Activated T-cell treated with anti-CD3 and anti-CD28 coated beads, Interleukin-2, amount 50 U/mL, for 1 hour (primary cell): ENCODE data around the gene LRFN2.

Source experiments
- DNase-seq: peaks from one replicate; pipeline ENCODE4 v3.0.0-alpha.2; 2020

The LRFN2 gene

DNA sequence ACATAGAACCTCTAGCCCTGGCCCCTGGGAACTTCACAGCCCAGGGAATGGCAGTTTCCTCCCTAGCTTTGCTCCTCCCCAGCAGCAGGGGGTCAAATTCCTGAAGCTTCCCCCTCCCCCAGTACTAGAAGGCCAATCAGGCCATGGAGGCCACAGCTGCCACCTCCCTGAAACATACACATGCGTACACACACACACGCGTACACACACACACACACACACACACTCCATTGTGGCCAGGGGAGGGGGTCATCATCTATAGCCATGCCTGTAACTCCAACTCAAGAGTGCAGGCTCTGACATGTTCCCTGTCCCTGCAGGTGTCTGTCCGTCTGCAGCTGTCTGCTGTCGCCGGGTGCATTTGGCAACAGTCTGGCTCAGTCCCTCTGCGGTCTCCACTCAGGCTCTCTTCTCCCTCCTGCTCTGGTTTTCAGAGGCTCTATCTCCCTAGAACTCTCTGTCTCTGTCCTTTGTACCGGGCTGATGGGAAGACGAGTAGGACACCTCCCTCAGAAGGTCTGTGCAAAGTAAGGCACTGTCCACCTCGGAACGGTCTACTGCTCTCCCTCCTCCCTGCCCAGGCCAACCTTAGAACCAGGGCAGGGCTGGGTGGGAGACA lies 1.4 kb downstream of the LRFN2 start:
- no peak for DNase-seq

DNA sequence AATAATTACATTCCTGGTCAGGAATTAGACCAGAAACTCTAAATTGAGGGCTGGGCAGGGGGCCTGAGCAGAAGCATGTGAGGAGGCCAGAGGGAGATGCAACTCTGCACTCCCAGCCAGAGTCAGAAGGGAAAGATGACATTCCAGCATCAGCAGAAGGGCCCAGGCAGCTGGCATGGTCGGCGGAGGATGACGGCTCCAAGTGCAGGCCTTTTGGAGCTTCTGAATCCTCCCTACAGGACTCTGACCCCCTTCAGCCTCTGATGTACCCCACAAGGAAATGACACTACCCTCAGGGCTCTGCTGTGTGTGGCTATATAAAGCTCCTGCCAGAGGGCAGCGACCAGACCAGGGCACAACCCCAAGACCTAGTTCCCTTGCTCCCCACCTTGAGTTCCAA lies 1.9 kb downstream of the LRFN2 start:
- no peak for DNase-seq

DNA sequence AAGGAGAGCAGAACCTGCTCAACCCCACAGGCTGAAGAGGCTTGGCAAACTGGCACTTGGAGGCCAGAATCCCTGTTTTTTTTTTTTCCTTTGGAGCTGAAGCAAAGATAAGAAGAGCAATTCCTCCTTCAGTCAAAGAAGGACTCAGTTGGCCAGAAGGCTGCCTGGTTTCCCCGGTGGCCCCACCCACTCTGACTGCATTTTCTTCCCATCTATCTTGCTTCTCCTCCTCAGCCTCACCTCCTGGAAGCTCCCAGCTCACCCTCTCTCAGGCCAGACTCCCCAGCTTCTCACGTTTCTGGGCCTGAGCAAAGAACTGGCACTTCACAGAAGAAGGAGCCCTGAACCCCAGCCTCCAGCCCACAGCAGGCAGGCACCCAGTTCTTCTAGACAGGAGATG lies 2.4 kb downstream of the LRFN2 start:
- DNase-seq: no peak

GRCh38 chr6:40583709-40584108 lies 3.5 kb downstream of the LRFN2 start:
- DNase-seq: no peak

- peak; percentile 27 for DNase-seq
These were observed 4.3 kb downstream of the LRFN2 start for GRCh38 chr6:40582892-40583291.

DNA sequence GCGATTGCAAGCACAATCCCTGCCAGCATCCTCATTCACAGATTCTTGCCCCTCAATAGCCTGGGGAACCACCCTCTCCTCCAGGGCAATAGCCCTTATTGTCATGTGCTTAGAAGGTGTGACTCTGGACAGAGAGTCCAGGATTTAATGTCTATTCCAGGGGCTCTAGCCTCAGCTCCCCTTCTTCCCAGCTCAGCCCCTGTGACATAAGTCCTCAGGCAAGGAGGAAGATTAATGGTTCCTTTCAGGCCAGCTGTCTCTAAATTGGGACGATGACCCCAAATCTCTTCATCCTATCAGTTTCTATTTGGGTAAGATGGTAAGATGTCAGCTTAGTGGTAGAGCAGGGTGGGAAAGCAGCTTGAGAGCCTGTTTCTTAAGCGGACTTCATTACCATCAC lies 8.1 kb downstream of the LRFN2 start:
- DNase-seq: no peak

GRCh38 chr6:40577672-40578071 lies 9.5 kb downstream of the LRFN2 start:
- DNase-seq: no peak

GRCh38 chr6:40573221-40573620 lies 13.9 kb downstream of the LRFN2 start:
- no peak for DNase-seq

GRCh38 chr6:40569162-40569910 lies 17.8 kb downstream of the LRFN2 start:
- no peak for DNase-seq

DNA sequence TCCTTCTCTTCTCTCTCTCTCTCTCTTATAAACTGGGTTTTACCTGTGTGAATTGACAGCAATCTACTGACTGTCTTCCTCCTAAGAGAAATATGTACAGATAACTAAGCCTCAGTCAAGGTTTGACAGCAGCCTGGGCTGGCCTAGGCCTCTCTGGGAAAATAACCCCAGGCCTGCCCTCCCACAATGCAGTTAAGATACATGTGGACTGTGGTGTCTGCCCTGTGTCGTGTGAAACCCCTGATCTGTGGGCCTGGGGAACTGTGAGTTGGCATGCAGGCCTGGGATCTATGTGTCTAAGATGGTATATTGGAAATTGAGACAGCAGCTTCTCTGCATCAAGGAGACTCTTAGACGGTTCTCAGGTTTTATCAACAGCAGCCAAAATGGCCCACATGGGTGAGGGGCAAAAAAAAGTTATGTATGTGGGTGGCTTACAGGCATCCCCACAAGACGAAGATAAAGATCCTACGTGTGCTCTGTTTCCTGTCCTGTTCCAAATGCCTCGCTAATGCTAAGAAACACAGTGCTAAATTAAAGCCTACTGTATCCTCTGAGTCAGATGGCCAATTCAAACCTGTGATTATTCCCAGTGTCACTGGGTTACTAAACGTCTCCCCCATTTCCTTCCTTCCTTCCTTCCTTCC lies 19.0 kb downstream of the LRFN2 start:
- no peak for DNase-seq

GRCh38 chr6:40563111-40563510 lies 24.1 kb downstream of the LRFN2 start:
- no peak for DNase-seq

DNA sequence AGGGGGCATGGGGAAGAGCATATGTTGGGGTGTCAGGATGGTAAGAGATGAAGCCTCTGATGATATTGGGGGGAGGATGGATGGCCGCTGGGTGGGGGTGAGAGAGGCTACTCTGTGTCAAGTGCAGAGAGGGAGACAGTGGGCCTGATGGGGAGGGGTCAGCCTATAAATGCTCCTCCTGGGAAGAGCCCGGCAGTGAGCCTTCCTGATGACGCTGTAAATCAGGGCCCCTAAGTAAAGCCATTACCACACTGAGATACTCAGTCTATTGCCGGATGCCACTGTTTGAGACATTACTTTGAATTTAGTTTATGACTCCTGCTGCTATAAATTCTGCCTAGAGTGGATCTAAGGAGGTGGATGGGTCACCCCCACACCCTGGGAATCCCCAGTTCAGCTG lies 28.1 kb downstream of the LRFN2 start:
- DNase-seq: no peak

- DNase-seq: no peak
These were observed 29.1 kb downstream of the LRFN2 start for GRCh38 chr6:40558102-40558501.

DNA sequence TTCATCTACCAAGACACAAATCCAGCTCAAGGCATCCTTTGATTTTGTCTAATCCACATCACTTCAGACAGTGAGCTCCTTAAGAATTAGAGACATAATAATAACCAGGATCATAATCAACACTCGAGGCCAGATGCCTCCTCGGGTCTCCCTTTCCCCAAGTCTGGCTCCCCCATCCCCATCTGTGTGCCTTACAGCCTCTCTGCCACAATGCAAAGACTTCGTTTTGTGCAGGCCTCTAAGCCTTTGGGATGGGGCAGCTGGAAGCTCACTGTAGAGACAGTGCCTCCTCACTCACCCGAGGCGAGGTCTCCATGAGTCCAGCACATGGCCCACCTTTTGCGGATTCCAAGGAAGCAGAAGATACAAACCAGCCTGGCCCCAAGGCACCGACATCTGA lies 30.3 kb downstream of the LRFN2 start:
- no peak for DNase-seq

DNA sequence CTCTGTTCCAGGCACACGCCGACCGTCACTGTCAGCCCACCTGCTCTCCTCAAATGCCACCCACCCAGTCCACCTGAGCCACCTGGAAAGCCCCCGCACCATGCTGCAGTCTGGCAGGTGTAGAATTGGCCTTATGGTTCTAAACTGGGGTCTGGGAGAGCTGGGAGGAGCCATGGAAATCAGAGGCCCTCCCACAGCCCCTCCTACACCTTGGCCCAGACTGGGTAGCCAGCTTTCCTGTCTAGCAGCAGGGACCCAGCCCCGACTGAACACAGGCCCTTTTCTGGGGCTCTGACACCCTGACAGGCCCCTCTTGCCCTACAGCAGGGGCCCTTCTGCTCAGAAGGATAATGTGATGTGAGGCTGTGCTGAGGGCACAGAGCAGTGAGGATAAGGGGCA lies 31.1 kb downstream of the LRFN2 start:
- DNase-seq: no peak

DNA sequence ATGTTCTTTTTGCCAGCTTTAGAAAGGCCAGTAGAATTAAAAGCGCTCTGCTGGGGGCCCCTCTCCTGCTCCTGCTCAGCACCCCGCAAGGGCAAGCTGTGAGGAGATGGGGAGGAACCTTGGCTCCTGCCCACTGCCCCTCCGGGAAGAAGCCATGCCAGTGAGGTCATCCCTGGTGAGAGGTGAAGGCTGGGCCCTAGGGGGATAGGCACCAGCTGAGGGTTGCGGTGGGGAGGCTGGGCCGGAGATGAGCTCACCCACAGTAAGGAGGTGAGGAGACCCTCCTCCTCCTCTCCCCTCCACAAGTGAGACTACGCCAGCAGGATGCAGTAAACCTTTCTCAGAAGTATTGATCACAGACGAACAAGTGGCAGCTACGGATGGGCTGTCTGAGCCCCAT lies 32.1 kb downstream of the LRFN2 start:
- no peak for DNase-seq

DNA sequence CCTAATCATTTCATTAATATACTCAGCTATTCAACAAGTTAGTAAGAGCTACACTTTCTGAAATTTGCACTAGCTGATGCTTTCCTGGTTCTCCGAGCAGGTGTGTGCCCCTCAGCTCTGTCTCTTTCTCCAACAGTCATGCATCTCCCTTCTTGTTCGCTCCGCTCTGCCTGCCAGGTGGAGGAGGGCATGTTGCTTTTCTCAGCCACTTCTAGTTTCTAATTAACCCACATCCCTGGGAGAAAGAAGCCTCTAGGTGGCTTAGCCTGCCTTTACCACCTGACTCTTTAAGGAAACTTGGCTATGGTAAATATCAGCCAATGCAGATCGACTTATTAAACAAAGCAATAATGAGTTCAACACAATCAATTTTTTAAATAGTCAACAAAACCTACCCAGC lies 34.2 kb downstream of the LRFN2 start:
- no peak for DNase-seq

GRCh38 chr6:40551966-40552505 lies 35.1 kb downstream of the LRFN2 start:
- no peak for DNase-seq

- no peak for DNase-seq
These were observed 36.7 kb downstream of the LRFN2 start for GRCh38 chr6:40550202-40551101.

- DNase-seq: no peak
These were observed 41.2 kb downstream of the LRFN2 start for GRCh38 chr6:40545954-40546353.

DNA sequence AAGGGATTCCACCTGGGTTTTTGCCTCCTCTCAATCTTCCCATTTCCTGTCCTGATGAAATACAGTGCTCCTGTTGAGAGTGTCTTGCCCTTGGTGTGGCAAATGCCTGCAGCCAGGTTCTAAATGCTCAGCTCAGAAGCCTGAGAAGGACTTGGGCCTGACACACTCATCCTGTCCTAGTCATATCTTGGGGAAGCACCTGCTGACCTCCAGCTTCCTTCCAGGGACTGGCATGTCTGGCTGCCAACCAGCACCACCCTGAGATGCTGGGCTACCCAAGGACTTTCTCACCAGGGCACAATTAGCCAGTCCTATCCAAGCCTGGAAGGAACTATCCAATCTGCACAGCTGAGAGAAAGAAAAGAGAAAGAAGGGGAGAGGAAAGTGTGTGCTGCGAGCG lies 43.4 kb downstream of the LRFN2 start:
- DNase-seq: no peak

DNA sequence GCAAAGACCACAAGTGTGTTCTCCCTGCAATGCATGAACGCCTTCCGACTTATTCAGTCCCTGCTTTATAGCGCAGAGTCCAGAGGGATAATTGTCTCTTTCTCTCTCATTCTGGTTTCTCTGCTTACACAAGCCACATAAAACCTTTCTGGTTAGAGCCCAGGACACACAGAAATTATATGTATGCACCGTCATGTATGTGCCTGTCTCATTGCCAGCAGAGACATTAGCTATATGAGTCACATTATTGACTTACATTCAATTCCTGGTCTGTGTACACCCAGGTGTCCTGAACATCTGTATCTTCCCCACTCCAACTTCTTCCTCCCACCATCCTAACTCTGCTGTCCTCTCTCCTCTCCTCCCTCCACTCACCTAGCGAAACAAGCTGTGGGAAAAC lies 44.0 kb downstream of the LRFN2 start:
- no peak for DNase-seq

- DNase-seq: no peak
These were observed 44.9 kb downstream of the LRFN2 start for GRCh38 chr6:40542175-40542764.
